H9 (cell line): ENCODE data around the gene STAB2. TPM values are rescaled to one million over a fixed set of nuclear protein-coding genes. Genes with fewer than 3 reads are reported as not detected.

Source experiments
- DNase-seq: peaks from one replicate; pipeline ENCODE4 v3.0.0-alpha.2; 2017
- H2AFZ ChIP-seq: one replicate; pipeline ENCODE4 v1.6.1; 2013; ENCODE audit warnings: mild to moderate bottlenecking, low read length, control low read depth, moderate library complexity
- H2AK5ac ChIP-seq: 2 replicates; pipeline ENCODE4 v1.6.1; 2013; ENCODE audit warnings: low read length, control low read depth, mixed read lengths; ENCODE audit not compliant: insufficient read length
- H2BK120ac ChIP-seq: one replicate; pipeline ENCODE4 v1.6.1; 2013; ENCODE audit warnings: low read depth, mild to moderate bottlenecking, low read length, control low read depth, inconsistent platforms; ENCODE audit not compliant: poor library complexity, severe bottlenecking
- H2BK12ac ChIP-seq: 2 replicates; pipeline ENCODE4 v1.6.1; 2013; ENCODE audit warnings: low read length, control low read depth, mixed read lengths, low read depth; ENCODE audit not compliant: insufficient read length
- H2BK15ac ChIP-seq: 2 replicates; pipeline ENCODE4 v1.6.1; 2013; ENCODE audit warnings: low read depth, low read length, control low read depth
- H2BK20ac ChIP-seq: one replicate; pipeline ENCODE4 v1.6.1; 2013; ENCODE audit warnings: low read depth, mild to moderate bottlenecking, low read length, control low read depth, inconsistent platforms; ENCODE audit not compliant: poor library complexity, severe bottlenecking
- H2BK5ac ChIP-seq: 2 replicates; pipeline ENCODE4 v1.6.1; 2013; ENCODE audit warnings: low read length, control low read depth, mixed read lengths; ENCODE audit not compliant: insufficient read length
- H3K14ac ChIP-seq: 2 replicates; pipeline ENCODE4 v1.6.1; 2013; ENCODE audit warnings: low read length, control low read depth; ENCODE audit not compliant: insufficient read depth
- H3K18ac ChIP-seq: 2 replicates; pipeline ENCODE4 v1.6.1; 2013; ENCODE audit warnings: low read depth, mild to moderate bottlenecking, mixed read lengths, low read length, control low read depth; ENCODE audit not compliant: insufficient read length
- H3K23ac ChIP-seq: 2 replicates; pipeline ENCODE4 v1.6.1; 2013; ENCODE audit warnings: low read length, control low read depth, mixed read lengths, low read depth; ENCODE audit not compliant: insufficient read length
- H3K23me2 ChIP-seq: 2 replicates; pipeline ENCODE4 v1.6.1; 2013; ENCODE audit warnings: low read depth, mild to moderate bottlenecking, mixed read lengths, low read length, control low read depth; ENCODE audit not compliant: insufficient read length, poor library complexity, severe bottlenecking
- H3K27ac ChIP-seq: 2 replicates; pipeline ENCODE4 v1.5.1; 2013; ENCODE audit warnings: low read length, control low read depth, mixed read lengths, low read depth; ENCODE audit not compliant: insufficient read length
- H3K27me3 ChIP-seq: 2 replicates; pipeline ENCODE4 v1.6.1; 2013; ENCODE audit warnings: low read length, control low read depth, inconsistent platforms; ENCODE audit not compliant: insufficient read depth
- H3K4ac ChIP-seq: 2 replicates; pipeline ENCODE4 v1.6.1; 2013; ENCODE audit warnings: low read depth, mild to moderate bottlenecking, control low read depth, inconsistent platforms, low read length, moderate library complexity
- H3K4me1 ChIP-seq: 2 replicates; pipeline ENCODE4 v1.6.1; 2013; ENCODE audit warnings: low read length, control low read depth, inconsistent platforms; ENCODE audit not compliant: insufficient read depth
- H3K4me2 ChIP-seq: 2 replicates; pipeline ENCODE4 v1.6.1; 2013; ENCODE audit warnings: low read length, control low read depth, mixed read lengths; ENCODE audit not compliant: insufficient read length, insufficient read depth
- H3K56ac ChIP-seq: 2 replicates; pipeline ENCODE4 v1.6.1; 2013; ENCODE audit warnings: low read depth, mild to moderate bottlenecking, mixed read lengths, low read length, control low read depth; ENCODE audit not compliant: insufficient read length
- H3K79me1 ChIP-seq: 2 replicates; pipeline ENCODE4 v1.6.1; 2013; ENCODE audit warnings: low read depth, mild to moderate bottlenecking, moderate library complexity, low read length, control low read depth, inconsistent platforms; ENCODE audit not compliant: insufficient read depth, poor library complexity, severe bottlenecking
- H3K79me2 ChIP-seq: 2 replicates; pipeline ENCODE4 v1.6.1; 2013; ENCODE audit warnings: low read length, control low read depth, inconsistent platforms; ENCODE audit not compliant: insufficient read depth
- H3K9ac ChIP-seq: 2 replicates; pipeline ENCODE4 v1.6.1; 2013; ENCODE audit warnings: low read length, control low read depth, mixed read lengths; ENCODE audit not compliant: insufficient read length; ENCODE audit errors: extremely low read depth
- H3K9me3 ChIP-seq: one replicate; pipeline ENCODE4 v1.6.1; 2013; ENCODE audit warnings: low read depth, low read length, inconsistent platforms; ENCODE audit not compliant: control insufficient read depth
- H3T11ph ChIP-seq: one replicate; pipeline ENCODE4 v1.6.1; 2013; ENCODE audit warnings: mild to moderate bottlenecking, low read length, control low read depth, inconsistent platforms
- H4K20me1 ChIP-seq: one replicate; pipeline ENCODE4 v1.6.1; 2013; ENCODE audit not compliant: control insufficient read depth, insufficient read length, insufficient read depth
- H4K5ac ChIP-seq: 2 replicates; pipeline ENCODE4 v1.6.1; 2013; ENCODE audit warnings: low read depth, mild to moderate bottlenecking, mixed read lengths, low read length, control low read depth; ENCODE audit not compliant: insufficient read length
- H4K8ac ChIP-seq: replicated peaks from 2 replicates; pipeline ENCODE4 v1.6.1; 2013; ENCODE audit warnings: low read length, control low read depth, mixed read lengths, low read depth; ENCODE audit not compliant: insufficient read length
- H4K91ac ChIP-seq: 2 replicates; pipeline ENCODE4 v1.6.1; 2013; ENCODE audit warnings: low read depth, mild to moderate bottlenecking, moderate library complexity, mixed read lengths, low read length, control low read depth; ENCODE audit not compliant: insufficient read length
- H3K27ac Mint-ChIP-seq, 3 experiments: 2 replicates in 2 of 3; 3 replicates in 1 of 3; pipeline ENCODE4 v1.8.0; 2020 to 2021; ENCODE audit warnings: mixed read lengths in 3 of 3, mild to moderate bottlenecking in 1 of 3, moderate library complexity in 1 of 3
- H3K27me3 Mint-ChIP-seq: 2 replicates; pipeline ENCODE4 v1.8.0; 2021; ENCODE audit warnings: low read depth, mild to moderate bottlenecking, moderate library complexity, mixed read lengths
- H3K36me3 Mint-ChIP-seq, 3 experiments: 2 replicates in 2 of 3; 3 replicates in 1 of 3; pipeline ENCODE4 v1.8.0; 2020 to 2021; ENCODE audit warnings: low read depth in 3 of 3, mixed read lengths in 3 of 3; ENCODE audit not compliant: insufficient read depth in 1 of 3
- H3K4me1 Mint-ChIP-seq, 2 experiments: 2 replicates each; pipeline ENCODE4 v1.8.0; 2020; ENCODE audit warnings: mixed read lengths in 2 of 2
- H3K4me3 Mint-ChIP-seq, 2 experiments: 2 replicates in 1 of 2; 3 replicates in 1 of 2; pipeline ENCODE4 v1.8.0; 2020 to 2021; ENCODE audit warnings: mild to moderate bottlenecking in 2 of 2, mixed read lengths in 2 of 2, moderate library complexity in 1 of 2
- H3K9me3 Mint-ChIP-seq, 2 experiments: 2 replicates in 1 of 2; 3 replicates in 1 of 2; pipeline ENCODE4 v1.8.0; 2020; ENCODE audit warnings: mild to moderate bottlenecking in 2 of 2, mixed read lengths in 2 of 2, moderate library complexity in 1 of 2
- WGBS: extraction: QIAGEN DNeasy Blood & Tissue Kit; methylation state at CpG from one replicate; pipeline ENCODE4 v1.1.7; 2013; ENCODE audit warnings: missing lambda C conversion rate, low lambda C conversion rate, mixed read lengths; ENCODE audit not compliant: insufficient read length; ENCODE audit errors: extremely low coverage; 5-methylcytosine and 5-hydroxymethylcytosine counted together
- total RNA-seq: library from RNA; stranded (reverse); gene quantifications from 2 replicates; pipeline ENCODE4 v1.2.1, GENCODE V29; 2021
- TF ChIP-seq, protein P1 (sequence below): fragments of 200-600 bp; sonication (generic); conservative IDR thresholded peaks from 3 replicates; pipeline ENCODE4 v1.8.0; 2021; ENCODE audit warnings: antibody characterized with exemption, mild to moderate bottlenecking

STAB2 gene
- total RNA-seq, 1 experiment from 2014 or later = 0.02 TPM

DNA sequence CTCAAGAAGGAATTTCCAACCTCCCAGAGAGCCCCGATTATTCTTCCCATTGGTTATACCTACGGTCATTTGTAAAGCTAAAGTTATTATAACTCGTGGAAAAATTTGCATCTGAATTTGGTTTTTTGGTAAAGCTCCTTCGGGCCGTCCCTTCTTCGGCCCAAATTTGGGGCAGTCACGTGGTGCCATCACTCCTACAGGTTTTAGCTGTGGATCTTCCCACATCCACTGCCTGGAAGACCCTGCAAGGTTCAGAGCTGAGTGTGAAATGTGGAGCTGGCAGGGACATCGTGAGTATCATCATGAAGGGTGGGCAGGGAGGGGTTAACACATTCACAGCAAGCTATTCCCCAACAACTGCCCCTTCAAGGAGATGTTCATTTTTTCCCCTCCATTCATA is 148.2 kb downstream of the STAB2 start:
- H2BK12ac ChIP-seq = no peak overlapping the region
- H3K79me1 ChIP-seq = no peaks in the 10 kb centered on the region
- Mint-ChIP-seq H3K4me3 (no peak overlapping the region), H3K27me3 (peaks cover 22% of the 10 kb centered on the region), H3K9me3 (peaks cover 10 to 13% of the 10 kb centered on the region in 2 experiments), H3K27ac (no peak overlapping the region; a peak in 1 of 7 replicates), H3K4me1 (no peaks in the 10 kb centered on the region), H3K36me3 (peaks cover 0 to 5% (median 5%) of the 10 kb centered on the region in 3 experiments; a peak in 3 of 7 replicates)
- no peaks in the 10 kb centered on the region for H3K27me3 ChIP-seq
- H2BK120ac ChIP-seq = no peak overlapping the region
- H4K8ac ChIP-seq = no peak overlapping the region
- H3K27ac ChIP-seq = no peak overlapping the region
- H4K5ac ChIP-seq = no peak overlapping the region
- no CpG with 5 or more reads among the region's 8 CpGs for WGBS
- no peak overlapping the region for H2BK15ac ChIP-seq
- no peaks in the 10 kb centered on the region for H3K79me2 ChIP-seq
- H3K4me2 ChIP-seq = no peak overlapping the region
- no peak overlapping the region for H2BK5ac ChIP-seq
- H3K9me3 ChIP-seq = no peaks in the 10 kb centered on the region
- H2AK5ac ChIP-seq = no peak overlapping the region
- H3K23me2 ChIP-seq = no peaks in the 10 kb centered on the region
- no peak overlapping the region for H2AFZ ChIP-seq
- H2BK20ac ChIP-seq = no peak overlapping the region
- no peak overlapping the region for H3K14ac ChIP-seq
- TF ChIP-seq, protein P1, sequence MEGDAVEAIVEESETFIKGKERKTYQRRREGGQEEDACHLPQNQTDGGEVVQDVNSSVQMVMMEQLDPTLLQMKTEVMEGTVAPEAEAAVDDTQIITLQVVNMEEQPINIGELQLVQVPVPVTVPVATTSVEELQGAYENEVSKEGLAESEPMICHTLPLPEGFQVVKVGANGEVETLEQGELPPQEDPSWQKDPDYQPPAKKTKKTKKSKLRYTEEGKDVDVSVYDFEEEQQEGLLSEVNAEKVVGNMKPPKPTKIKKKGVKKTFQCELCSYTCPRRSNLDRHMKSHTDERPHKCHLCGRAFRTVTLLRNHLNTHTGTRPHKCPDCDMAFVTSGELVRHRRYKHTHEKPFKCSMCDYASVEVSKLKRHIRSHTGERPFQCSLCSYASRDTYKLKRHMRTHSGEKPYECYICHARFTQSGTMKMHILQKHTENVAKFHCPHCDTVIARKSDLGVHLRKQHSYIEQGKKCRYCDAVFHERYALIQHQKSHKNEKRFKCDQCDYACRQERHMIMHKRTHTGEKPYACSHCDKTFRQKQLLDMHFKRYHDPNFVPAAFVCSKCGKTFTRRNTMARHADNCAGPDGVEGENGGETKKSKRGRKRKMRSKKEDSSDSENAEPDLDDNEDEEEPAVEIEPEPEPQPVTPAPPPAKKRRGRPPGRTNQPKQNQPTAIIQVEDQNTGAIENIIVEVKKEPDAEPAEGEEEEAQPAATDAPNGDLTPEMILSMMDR = no peak
- DNase-seq = no peak
- H3K4ac ChIP-seq = no peak overlapping the region
- H3K9ac ChIP-seq = no peak overlapping the region
- H3T11ph ChIP-seq = no peak overlapping the region
- H3K4me1 ChIP-seq = no peaks in the 10 kb centered on the region
- no peak overlapping the region for H4K91ac ChIP-seq
- no peak overlapping the region for H3K56ac ChIP-seq
- H3K23ac ChIP-seq = no peak overlapping the region
- H3K18ac ChIP-seq = no peak overlapping the region
- no peaks in the 10 kb centered on the region for H4K20me1 ChIP-seq
